Measurements from ENCODE around the gene PCED1B.

PCED1B gene

GRCh38 chr12:47120736-47121135, 41.3 kb downstream of the PCED1B start:
- Histone ChIP-seq H3K9me2 (replicated peaks; ENCODE audit: insufficient read depth, low read length) (no peaks in the 10 kb centered on the region), H3K36me3 (ENCODE audit: low read length) (no peaks in the 10 kb centered on the region), H3K4me2 (ENCODE audit: low read depth, low read length, poor library complexity, severe bottlenecking) (no peak overlapping the region), H3F3A (ENCODE audit: insufficient read depth) (no peaks in the 10 kb centered on the region), H3K27ac (ENCODE audit: low read depth, low read length) (no peak overlapping the region), H3K79me2 (ENCODE audit: insufficient read depth, low read length) (no peaks in the 10 kb centered on the region), H3K9ac (ENCODE audit: low read length) (no peak overlapping the region), H3K9me3 (ENCODE audit: insufficient read depth, low read length) (no peaks in the 10 kb centered on the region), H2AFZ (ENCODE audit: low read depth, low read length, severe bottlenecking) (no peak overlapping the region), H3K4me3 (ENCODE audit: insufficient read depth, low read length, poor library complexity, severe bottlenecking) (no peak overlapping the region), H4K20me1 (ENCODE audit: low read depth, low read length) (no peaks in the 10 kb centered on the region), H3K27me3 (ENCODE audit: low read length) (no peaks in the 10 kb centered on the region)
- TF ChIP-seq EZH2phosphoT487 (conservative IDR thresholded peaks at IDR 0.05; ENCODE audit: low read length) (no peak), CTCF (IDR thresholded peaks at IDR 0.05; ENCODE audit: insufficient read depth, low read length, poor library complexity, severe bottlenecking) (no peak)

- Histone ChIP-seq H3K9ac (ENCODE audit: low read length) (no peak overlapping the region), H3K27ac (ENCODE audit: low read depth, low read length) (no peak overlapping the region)
Measured at GRCh38 chr12:47121146-47121545, 41.7 kb downstream of the PCED1B start.

GRCh38 chr12:47122602-47123001, 43.2 kb downstream of the PCED1B start:
- Histone ChIP-seq H3K4me2 (ENCODE audit: low read depth, low read length, poor library complexity, severe bottlenecking) (no peak overlapping the region), H3K9ac (ENCODE audit: low read length) (no peak overlapping the region), H4K20me1 (ENCODE audit: low read depth, low read length) (no peaks in the 10 kb centered on the region), H3F3A (ENCODE audit: insufficient read depth) (no peaks in the 10 kb centered on the region), H3K36me3 (ENCODE audit: low read length) (no peaks in the 10 kb centered on the region), H3K79me2 (ENCODE audit: insufficient read depth, low read length) (no peaks in the 10 kb centered on the region), H3K9me2 (replicated peaks; ENCODE audit: insufficient read depth, low read length) (no peaks in the 10 kb centered on the region), H3K27me3 (ENCODE audit: low read length) (no peaks in the 10 kb centered on the region), H3K4me3 (ENCODE audit: insufficient read depth, low read length, poor library complexity, severe bottlenecking) (no peak overlapping the region), H3K9me3 (ENCODE audit: insufficient read depth, low read length) (no peaks in the 10 kb centered on the region), H3K27ac (ENCODE audit: low read depth, low read length) (no peak overlapping the region), H2AFZ (ENCODE audit: low read depth, low read length, severe bottlenecking) (no peak overlapping the region)
- TF ChIP-seq CTCF (IDR thresholded peaks at IDR 0.05; ENCODE audit: insufficient read depth, low read length, poor library complexity, severe bottlenecking) (no peak), EZH2phosphoT487 (conservative IDR thresholded peaks at IDR 0.05; ENCODE audit: low read length) (no peak)

More at GRCh38 chr12:47121146-47121545, 41.7 kb downstream of the PCED1B start:
- no peak overlapping the region for H3K4me2 ChIP-seq (ENCODE audit: low read depth, low read length, poor library complexity, severe bottlenecking)
- no peaks in the 10 kb centered on the region for H3K27me3 ChIP-seq (ENCODE audit: low read length)
- no peaks in the 10 kb centered on the region for H3F3A ChIP-seq (ENCODE audit: insufficient read depth)
- H3K79me2 ChIP-seq (ENCODE audit: insufficient read depth, low read length): no peaks in the 10 kb centered on the region
- H4K20me1 ChIP-seq (ENCODE audit: low read depth, low read length): no peaks in the 10 kb centered on the region
- H3K9me3 ChIP-seq (ENCODE audit: insufficient read depth, low read length): no peaks in the 10 kb centered on the region
- H2AFZ ChIP-seq (ENCODE audit: low read depth, low read length, severe bottlenecking): no peak overlapping the region
- TF ChIP-seq EZH2phosphoT487 (conservative IDR thresholded peaks at IDR 0.05; ENCODE audit: low read length) (no peak), CTCF (IDR thresholded peaks at IDR 0.05; ENCODE audit: insufficient read depth, low read length, poor library complexity, severe bottlenecking) (no peak)
- no peaks in the 10 kb centered on the region for H3K36me3 ChIP-seq (ENCODE audit: low read length)
- H3K4me3 ChIP-seq (ENCODE audit: insufficient read depth, low read length, poor library complexity, severe bottlenecking): no peak overlapping the region
- no peaks in the 10 kb centered on the region for H3K9me2 ChIP-seq (replicated peaks; ENCODE audit: insufficient read depth, low read length)
